Activated CD8-positive, alpha-beta T cell treated with anti-CD3 and anti-CD28 coated beads for 36 hours (primary cell): ENCODE measurements around the gene AQP7. TPM values are rescaled to one million over a fixed set of nuclear protein-coding genes. Genes with fewer than 3 reads are reported as not detected.
"Not testable (repeated sequence)": the region's sequence is repeated elsewhere in the genome, so short reads cannot be mapped to it uniquely, and the experiment has no call there.

Experiments
- ATAC-seq: fragments of 200-7000 bp; cut with Tn5 transposase; one replicate; pipeline ENCODE4 v1.10.0; 2021; ENCODE audit warnings: mild to moderate bottlenecking, moderate library complexity
- CTCF ChIA-PET: fragments of 350-600 bp; sonication (Branson Sonifier 250); formaldehyde crosslinking; loops from one replicate; lab custom pipeline; 2021; ENCODE audit warnings: antibody characterized with exemption; lab: Charles Lee
- POLR2A ChIA-PET: fragments of 350-600 bp; sonication (Branson Sonifier 250); formaldehyde crosslinking; loops from one replicate; lab custom pipeline; 2021; ENCODE audit warnings: antibody characterized with exemption; lab: Charles Lee
- DNase-seq: peaks from one replicate; pipeline ENCODE4 v3.0.0-alpha.2; 2020
- H3K27ac Mint-ChIP-seq: one replicate; pipeline ENCODE4 v1.8.0; 2021; ENCODE audit warnings: mild to moderate bottlenecking, mixed read lengths
- H3K27me3 Mint-ChIP-seq: one replicate; pipeline ENCODE4 v1.8.0; 2021; ENCODE audit warnings: mixed read lengths
- H3K36me3 Mint-ChIP-seq: one replicate; pipeline ENCODE4 v1.8.0; 2021; ENCODE audit warnings: low read depth, mixed read lengths
- H3K4me1 Mint-ChIP-seq: one replicate; pipeline ENCODE4 v1.8.0; 2021; ENCODE audit warnings: low read depth, mixed read lengths
- H3K4me3 Mint-ChIP-seq: one replicate; pipeline ENCODE4 v1.8.0; 2021; ENCODE audit warnings: mild to moderate bottlenecking, moderate library complexity, mixed read lengths
- H3K9me3 Mint-ChIP-seq: one replicate; pipeline ENCODE4 v1.8.0; 2021; ENCODE audit warnings: mixed read lengths
- intact Hi-C: fragments of 100-400 bp; cut with micrococcal nuclease; formaldehyde crosslinking; loops from one replicate; pipeline ENCODE4 v1.10.0; 2022
- total RNA-seq, 2 experiments: library from RNA; stranded (reverse); gene quantifications; one replicate each; pipeline ENCODE4 v1.2.3, GENCODE V29; 2021
- TF ChIP-seq, protein P1 (sequence below): fragments of 200-600 bp; IDR thresholded peaks from one replicate; pipeline ENCODE4 v1.8.0; 2022; ENCODE audit warnings: antibody characterized with exemption, mild to moderate bottlenecking

Gene AQP7
- total RNA-seq, 2 experiments from 2014 or later: not detected

DNA sequence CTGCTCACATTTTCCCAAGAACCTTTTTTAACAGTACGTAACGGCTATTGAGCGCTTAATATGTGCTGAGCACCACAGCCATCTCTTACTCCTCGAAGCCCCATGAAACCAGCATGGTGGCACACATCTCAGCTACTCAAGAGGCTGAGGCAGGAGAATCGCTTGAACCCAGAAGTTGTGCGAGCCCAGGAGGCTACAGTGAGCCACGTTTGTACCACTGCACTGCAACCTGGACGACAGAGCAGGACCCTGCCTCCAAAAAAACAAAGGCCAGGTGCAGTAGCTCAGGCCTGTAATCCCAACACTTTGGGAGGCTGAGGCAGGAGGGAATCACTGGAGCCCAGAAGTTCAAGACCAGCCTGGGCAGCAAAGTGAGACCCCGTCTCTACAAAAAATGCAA is 28.2 kb downstream of the AQP7 start:
- TF ChIP-seq, protein P1, sequence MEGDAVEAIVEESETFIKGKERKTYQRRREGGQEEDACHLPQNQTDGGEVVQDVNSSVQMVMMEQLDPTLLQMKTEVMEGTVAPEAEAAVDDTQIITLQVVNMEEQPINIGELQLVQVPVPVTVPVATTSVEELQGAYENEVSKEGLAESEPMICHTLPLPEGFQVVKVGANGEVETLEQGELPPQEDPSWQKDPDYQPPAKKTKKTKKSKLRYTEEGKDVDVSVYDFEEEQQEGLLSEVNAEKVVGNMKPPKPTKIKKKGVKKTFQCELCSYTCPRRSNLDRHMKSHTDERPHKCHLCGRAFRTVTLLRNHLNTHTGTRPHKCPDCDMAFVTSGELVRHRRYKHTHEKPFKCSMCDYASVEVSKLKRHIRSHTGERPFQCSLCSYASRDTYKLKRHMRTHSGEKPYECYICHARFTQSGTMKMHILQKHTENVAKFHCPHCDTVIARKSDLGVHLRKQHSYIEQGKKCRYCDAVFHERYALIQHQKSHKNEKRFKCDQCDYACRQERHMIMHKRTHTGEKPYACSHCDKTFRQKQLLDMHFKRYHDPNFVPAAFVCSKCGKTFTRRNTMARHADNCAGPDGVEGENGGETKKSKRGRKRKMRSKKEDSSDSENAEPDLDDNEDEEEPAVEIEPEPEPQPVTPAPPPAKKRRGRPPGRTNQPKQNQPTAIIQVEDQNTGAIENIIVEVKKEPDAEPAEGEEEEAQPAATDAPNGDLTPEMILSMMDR: no peak
- DNase-seq (no peak), ATAC-seq (no peak)
- H3K4me1 Mint-ChIP-seq: peaks cover 4% of the 10 kb centered on the region
- H3K4me3 Mint-ChIP-seq: no peak overlapping the region
- ChIA-PET POLR2A (interaction anchor here (0.6 to 1.2 kb wide), 4 partner anchors 21 to 100 kb away, joined by 3 to 7 read pairs (median 4); partner anchors contain the start of gene NOL6), CTCF (interaction anchor here (0.6 to 5.4 kb wide), 38 partner anchors 9 to 349 kb away, joined by 3 to 63 read pairs (median 5); partner anchors contain the start of genes AQP3 and NOL6)
- H3K9me3 Mint-ChIP-seq: no peaks in the 10 kb centered on the region
- no peak overlapping the region for H3K27ac Mint-ChIP-seq
- no peaks in the 10 kb centered on the region for H3K27me3 Mint-ChIP-seq
- peaks cover 4% of the 10 kb centered on the region for H3K36me3 Mint-ChIP-seq
- intact Hi-C loops: no loop called here

DNA sequence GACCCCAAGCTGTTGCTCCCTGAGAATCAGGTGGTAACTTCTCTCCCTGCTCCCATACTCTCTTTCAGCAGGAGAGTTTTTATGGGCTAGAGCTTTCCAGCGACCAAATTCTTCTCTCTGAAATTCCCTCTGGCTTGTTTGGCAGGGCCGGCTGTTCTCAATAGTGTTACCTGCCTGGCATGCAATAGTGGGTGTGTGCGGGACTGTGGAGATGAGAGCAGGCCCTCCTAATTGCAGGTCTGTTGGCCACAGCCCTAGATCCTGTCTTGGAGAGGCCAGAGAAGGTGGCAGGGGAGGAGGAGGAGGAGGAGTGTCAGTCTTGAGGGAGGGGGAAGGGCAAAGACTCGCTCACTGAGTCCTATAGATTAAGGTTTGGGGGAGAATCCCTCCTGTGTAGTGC is 29.5 kb downstream of the AQP7 start:
- intact Hi-C loops: no loop called here
- Mint-ChIP-seq H3K9me3 (no peaks in the 10 kb centered on the region), H3K36me3 (peaks cover 4% of the 10 kb centered on the region), H3K4me3 (no peak overlapping the region), H3K4me1 (peaks cover 4% of the 10 kb centered on the region), H3K27ac (no peak overlapping the region), H3K27me3 (no peaks in the 10 kb centered on the region)
- POLR2A ChIA-PET: interaction anchor here (1.2 kb wide), 1 partner anchor 101 kb away, joined by 4 read pairs; the partner anchor contains the start of gene NOL6
- DNase-seq (no peak), ATAC-seq (no peak)
- TF ChIP-seq, protein P1: no peak
- CTCF ChIA-PET: interaction anchor here (0.8 to 5.4 kb wide), 9 partner anchors 21 to 349 kb away, joined by 3 to 51 read pairs (median 13); partner anchors contain the start of genes AQP3 and NOL6

DNA sequence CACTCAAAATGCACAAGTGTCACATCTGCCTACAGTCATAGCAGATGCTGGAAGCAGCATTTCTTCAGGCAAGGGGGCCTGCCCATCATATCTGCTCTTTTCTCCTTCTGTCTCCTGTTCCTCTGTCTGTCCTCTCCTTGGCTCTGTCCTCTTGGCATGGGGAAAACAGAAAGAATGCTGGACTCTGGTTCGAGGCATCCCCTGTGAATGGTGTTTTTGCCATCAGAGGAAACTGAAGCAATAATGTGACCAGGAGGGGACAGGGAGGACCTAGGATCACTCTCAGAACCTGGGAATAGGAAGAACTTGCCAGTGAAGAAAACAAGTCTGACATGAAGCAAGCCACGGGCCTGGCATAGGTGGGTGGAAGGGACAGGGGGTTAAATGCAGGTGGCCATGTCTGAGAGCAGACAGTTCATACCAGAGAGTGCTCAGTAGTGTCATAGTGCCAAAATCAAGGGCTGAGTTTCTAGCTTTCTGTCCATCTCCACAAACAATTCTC is 35.3 kb downstream of the AQP7 start:
- ATAC-seq: no peak
- intact Hi-C loops: no loop called here
- no peaks in the 10 kb centered on the region for H3K27me3 Mint-ChIP-seq
- TF ChIP-seq, protein P1: no peak
- H3K4me3 Mint-ChIP-seq: no peak overlapping the region
- H3K27ac Mint-ChIP-seq: no peak overlapping the region
- no peaks in the 10 kb centered on the region for H3K9me3 Mint-ChIP-seq
- ChIA-PET CTCF (interaction anchor here (3.3 kb wide), 1 partner anchor 8 kb away, joined by 21 read pairs; no protein-coding TSS in a partner anchor), POLR2A (no interaction called here)
- H3K4me1 Mint-ChIP-seq: no peaks in the 10 kb centered on the region
- no peak for DNase-seq
- peaks cover 23% of the 10 kb centered on the region for H3K36me3 Mint-ChIP-seq

DNA sequence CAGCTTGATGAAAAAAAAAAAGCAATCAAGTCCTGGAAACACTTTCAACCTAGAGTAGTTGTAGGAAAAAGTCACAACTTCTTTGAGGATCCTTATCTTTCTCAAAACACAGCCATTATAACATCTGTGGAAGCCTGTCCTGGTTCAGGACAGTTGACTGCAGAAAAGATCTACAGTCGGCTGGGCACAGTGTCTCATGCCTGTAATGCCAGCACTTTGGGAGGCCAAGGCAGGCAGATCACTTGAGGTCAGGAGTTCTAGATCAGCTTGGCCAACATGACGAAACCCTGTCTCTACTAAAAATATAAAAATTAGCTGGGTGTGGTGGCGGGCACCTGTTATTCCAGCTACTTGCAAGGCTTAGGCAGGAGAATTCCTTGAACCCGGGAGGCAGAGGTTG is 37.6 kb downstream of the AQP7 start:
- DNase-seq, H3K27me3 Mint-ChIP-seq, ATAC-seq, H3K9me3 Mint-ChIP-seq, H3K27ac Mint-ChIP-seq, intact Hi-C loops, H3K4me3 Mint-ChIP-seq, H3K4me1 Mint-ChIP-seq: not testable (repeated sequence)
- peaks cover 23% of the 10 kb centered on the region for H3K36me3 Mint-ChIP-seq
- ChIA-PET CTCF (interaction anchor here (3.3 kb wide), 1 partner anchor 10 kb away, joined by 21 read pairs; no protein-coding TSS in a partner anchor), POLR2A (interaction anchor here (0.9 kb wide), 1 partner anchor 11 kb away, joined by 3 read pairs; no protein-coding TSS in a partner anchor)

DNA sequence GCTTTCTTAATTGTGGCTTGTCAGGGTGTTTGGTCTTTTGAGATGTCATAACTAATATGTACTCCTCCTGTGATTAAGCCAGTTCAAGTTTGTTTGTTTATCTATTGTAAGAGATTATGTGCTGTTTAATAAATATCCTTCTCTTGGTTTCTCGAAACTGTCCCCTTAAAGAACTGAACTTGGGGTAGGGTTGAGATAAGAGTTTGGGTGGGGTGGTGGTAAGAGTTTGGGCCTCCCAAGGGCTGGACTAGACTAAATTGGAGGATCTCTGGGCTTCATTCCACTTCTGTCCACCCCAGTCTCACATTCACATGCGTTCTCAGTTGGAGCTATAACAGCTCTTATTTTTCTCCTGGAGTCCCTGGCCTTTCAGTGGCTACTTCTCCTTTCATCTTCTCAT is 38.2 kb downstream of the AQP7 start:
- no peak overlapping the region for H3K4me3 Mint-ChIP-seq
- intact Hi-C loops: no loop called here
- no peaks in the 10 kb centered on the region for H3K27me3 Mint-ChIP-seq
- no peaks in the 10 kb centered on the region for H3K9me3 Mint-ChIP-seq
- H3K36me3 Mint-ChIP-seq: peaks cover 23% of the 10 kb centered on the region
- POLR2A ChIA-PET: interaction anchor here (0.9 kb wide), 1 partner anchor 10 kb away, joined by 3 read pairs; no protein-coding TSS in a partner anchor
- H3K27ac Mint-ChIP-seq: no peak overlapping the region
- CTCF ChIA-PET: interaction anchor here (3.3 kb wide), 1 partner anchor 11 kb away, joined by 21 read pairs; no protein-coding TSS in a partner anchor
- no peaks in the 10 kb centered on the region for H3K4me1 Mint-ChIP-seq
- ATAC-seq (no peak), DNase-seq (no peak)
- TF ChIP-seq, protein P1: no peak

DNA sequence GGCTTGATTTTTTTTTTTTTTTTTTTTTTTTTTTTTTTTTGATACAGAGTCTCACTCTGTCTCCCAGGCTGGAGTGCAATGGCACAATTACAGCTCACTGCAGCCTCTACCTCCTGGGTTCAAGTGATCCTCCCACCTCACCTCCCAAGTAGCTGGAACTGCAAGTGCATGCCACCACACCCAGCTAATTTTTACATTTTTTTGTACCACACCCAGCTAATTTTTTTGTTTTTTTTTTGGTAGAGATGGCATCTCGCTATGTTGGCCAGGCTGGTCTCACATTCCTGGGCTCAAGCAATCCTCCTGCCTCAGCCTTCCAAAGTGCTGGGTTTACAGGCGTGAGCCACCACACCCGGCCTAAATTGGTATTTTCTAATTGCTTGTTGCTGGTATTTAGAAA is 43.7 kb downstream of the AQP7 start:
- H3K9me3 Mint-ChIP-seq, CTCF ChIA-PET, H3K27ac Mint-ChIP-seq, H3K4me1 Mint-ChIP-seq, DNase-seq, intact Hi-C loops, H3K27me3 Mint-ChIP-seq, H3K4me3 Mint-ChIP-seq, ATAC-seq: not testable (repeated sequence)
- peaks cover 29% of the 10 kb centered on the region for H3K36me3 Mint-ChIP-seq
- POLR2A ChIA-PET: interaction anchor here (0.6 kb wide), 1 partner anchor 44 kb away, joined by 3 read pairs; no protein-coding TSS in a partner anchor
